Peyer's patch (tissue), 4 donors: ENCODE measurements around the gene CORO7. TPM values are rescaled to one million over a fixed set of nuclear protein-coding genes. Genes with fewer than 3 reads are reported as not detected.

Experiments
- DNase-seq, 3 donors: peaks; one replicate each; pipeline ENCODE4 v3.0.0-alpha.2; 2017 to 2019
- H3K27ac ChIP-seq, 4 donors: fragments of 200-600 bp; sonication (generic); one replicate each; pipeline ENCODE4 v1.5.1; 2016 to 2019
- H3K27me3 ChIP-seq, 2 donors: fragments of 200-600 bp; sonication (generic); one replicate each; pipeline ENCODE4 v1.5.1; 2019
- H3K36me3 ChIP-seq, 3 donors: fragments of 200-600 bp; sonication (generic); one replicate each; pipeline ENCODE4 v1.5.1; 2016 to 2019
- H3K4me1 ChIP-seq, 4 donors: fragments of 200-600 bp; sonication (generic); one replicate each; pipeline ENCODE4 v1.5.1; 2016 to 2019
- H3K4me3 ChIP-seq, 4 donors: fragments of 200-600 bp; sonication (generic); 1 replicate in 3 of 4; 2 replicates in 1 of 4; pipeline ENCODE4 v1.5.1; 2016 to 2019; ENCODE audit warnings: mild to moderate bottlenecking in 1 of 4
- H3K9me3 ChIP-seq, 4 donors: fragments of 200-600 bp; sonication (generic); one replicate each; pipeline ENCODE4 v1.5.1; 2016 to 2019; ENCODE audit warnings: mild to moderate bottlenecking in 1 of 4
- POLR2A ChIP-seq, 2 donors: fragments of 450-650 bp; IDR thresholded peaks; one replicate each; pipeline ENCODE4 v1.5.1; 2017; ENCODE audit warnings: antibody characterized with exemption in 2 of 2, mild to moderate bottlenecking in 2 of 2, moderate library complexity in 2 of 2
- total RNA-seq, 4 donors: library from RNA; depleted of rRNA; stranded (reverse); fragments of >200 nt; gene quantifications; one replicate each; pipeline ENCODE4 v1.1.0, GENCODE V29; 2016
- TF ChIP-seq, protein P1 (sequence below), 6 experiments: fragments of 450-650 bp in 4 of 6; fragments of 200-600 bp in 2 of 6; sonication (generic) in 1 of 6; IDR thresholded peaks; one replicate each; pipeline ENCODE4 v1.5.1; 2017 to 2019; ENCODE audit warnings: antibody characterized with exemption in 6 of 6, mild to moderate bottlenecking in 3 of 6, moderate library complexity in 1 of 6

CORO7 gene
- total RNA-seq, 4 donors from 2014 or later, result 73.4 to 219 (median 110) TPM

DNA sequence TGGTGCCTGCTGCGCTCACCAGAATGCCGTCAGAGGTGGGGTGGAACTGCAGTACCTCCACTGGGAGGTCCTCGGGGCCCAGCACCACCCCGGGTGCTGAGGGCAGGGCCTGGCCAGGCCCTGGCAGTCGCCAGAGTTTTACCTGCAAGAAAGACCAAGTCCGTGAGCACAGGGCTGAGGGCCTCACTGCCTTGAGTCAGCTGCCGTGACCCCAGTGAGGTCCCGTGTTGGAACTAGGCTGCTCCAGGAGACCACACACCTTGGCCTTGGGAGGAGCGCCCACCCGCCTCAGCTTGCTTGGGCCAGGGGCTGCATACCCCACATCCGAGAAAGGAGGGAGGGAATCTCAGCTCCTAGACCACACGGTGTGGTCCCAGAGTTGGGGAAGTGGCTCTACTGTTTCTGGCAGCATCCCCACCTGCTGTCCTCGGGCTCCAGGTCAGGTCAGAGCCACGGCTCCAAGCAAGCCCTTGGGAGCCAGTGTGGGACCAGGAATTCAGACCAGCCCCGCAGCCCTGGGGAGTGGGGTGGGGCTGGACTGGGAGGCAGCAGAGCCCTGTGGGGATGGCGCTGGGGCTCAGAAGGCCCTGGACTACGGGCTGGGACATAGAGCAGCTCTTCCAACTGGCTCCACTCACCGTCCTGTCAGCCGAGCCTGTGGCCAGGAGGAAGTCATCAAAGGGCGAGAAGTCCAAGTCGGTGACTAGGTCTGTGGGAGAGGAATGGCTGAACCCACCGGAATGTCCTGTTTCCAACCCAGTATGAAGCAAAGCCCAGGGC, 8.7 kb downstream of the CORO7 start:
- Histone ChIP-seq H3K27me3 (no peaks in the 10 kb centered on the region), H3K4me3 (no peak overlapping the region), H3K36me3 (peaks cover 0 to 81% (median 0%) of the 10 kb centered on the region in 3 donors), H3K9me3 (no peaks in the 10 kb centered on the region), H3K4me1 (peaks cover 0 to 18% (median 0%) of the 10 kb centered on the region in 4 donors), H3K27ac (no peak overlapping the region)
- TF ChIP-seq, protein P1, sequence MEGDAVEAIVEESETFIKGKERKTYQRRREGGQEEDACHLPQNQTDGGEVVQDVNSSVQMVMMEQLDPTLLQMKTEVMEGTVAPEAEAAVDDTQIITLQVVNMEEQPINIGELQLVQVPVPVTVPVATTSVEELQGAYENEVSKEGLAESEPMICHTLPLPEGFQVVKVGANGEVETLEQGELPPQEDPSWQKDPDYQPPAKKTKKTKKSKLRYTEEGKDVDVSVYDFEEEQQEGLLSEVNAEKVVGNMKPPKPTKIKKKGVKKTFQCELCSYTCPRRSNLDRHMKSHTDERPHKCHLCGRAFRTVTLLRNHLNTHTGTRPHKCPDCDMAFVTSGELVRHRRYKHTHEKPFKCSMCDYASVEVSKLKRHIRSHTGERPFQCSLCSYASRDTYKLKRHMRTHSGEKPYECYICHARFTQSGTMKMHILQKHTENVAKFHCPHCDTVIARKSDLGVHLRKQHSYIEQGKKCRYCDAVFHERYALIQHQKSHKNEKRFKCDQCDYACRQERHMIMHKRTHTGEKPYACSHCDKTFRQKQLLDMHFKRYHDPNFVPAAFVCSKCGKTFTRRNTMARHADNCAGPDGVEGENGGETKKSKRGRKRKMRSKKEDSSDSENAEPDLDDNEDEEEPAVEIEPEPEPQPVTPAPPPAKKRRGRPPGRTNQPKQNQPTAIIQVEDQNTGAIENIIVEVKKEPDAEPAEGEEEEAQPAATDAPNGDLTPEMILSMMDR (IDR thresholded peaks at IDR 0.05), result no peak
- TF ChIP-seq POLR2A (IDR thresholded peaks at IDR 0.05), result no peak
- DNase-seq, result no peak

DNA sequence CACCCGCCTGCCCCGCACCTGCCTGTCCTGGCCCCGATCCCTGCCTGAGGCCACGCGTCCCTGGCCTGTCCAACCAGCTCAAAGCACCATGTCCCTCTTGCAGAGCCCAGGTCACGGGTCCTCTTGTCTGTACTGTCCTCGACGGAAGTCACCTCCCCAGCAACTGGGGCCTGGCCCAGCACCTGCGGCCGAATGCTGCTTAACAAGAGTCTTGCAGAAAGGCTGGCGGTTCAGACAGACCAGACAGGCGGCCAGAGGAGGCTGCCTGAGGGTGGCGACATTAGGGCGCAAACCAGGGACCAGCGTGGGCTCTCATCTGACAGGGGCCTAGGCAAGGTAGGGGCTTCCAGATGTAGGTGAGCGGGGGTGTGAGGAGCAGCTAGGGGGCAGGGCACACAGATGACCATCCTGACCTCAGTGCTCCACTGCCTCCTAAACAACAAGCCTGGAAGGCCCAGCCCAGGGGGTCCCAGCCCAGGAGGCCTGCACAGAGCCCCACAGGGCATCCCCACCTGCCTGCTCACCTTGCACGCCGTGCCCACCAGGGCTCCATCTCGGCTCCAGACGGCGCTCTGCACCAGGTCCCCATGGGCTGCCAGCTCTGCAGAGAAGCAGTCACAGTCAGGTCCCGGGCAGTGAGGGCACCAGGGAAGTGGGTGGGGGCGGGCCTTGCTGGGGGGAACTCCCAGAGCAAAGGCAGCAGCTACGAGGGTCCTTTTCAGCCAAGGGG, 11.3 kb downstream of the CORO7 start:
- peak in 1 of 3 donors; percentile 46 for DNase-seq
- Histone ChIP-seq H3K27me3 (no peaks in the 10 kb centered on the region), H3K4me1 (peaks cover 0 to 12% (median 0%) of the 10 kb centered on the region in 4 donors), H3K27ac (no peak overlapping the region), H3K9me3 (no peaks in the 10 kb centered on the region), H3K4me3 (no peak overlapping the region), H3K36me3 (peaks cover 0 to 88% (median 0%) of the 10 kb centered on the region in 3 donors)
- TF ChIP-seq POLR2A (IDR thresholded peaks at IDR 0.05), result no peak
- TF ChIP-seq, protein P1 (IDR thresholded peaks at IDR 0.05), result no peak

DNA sequence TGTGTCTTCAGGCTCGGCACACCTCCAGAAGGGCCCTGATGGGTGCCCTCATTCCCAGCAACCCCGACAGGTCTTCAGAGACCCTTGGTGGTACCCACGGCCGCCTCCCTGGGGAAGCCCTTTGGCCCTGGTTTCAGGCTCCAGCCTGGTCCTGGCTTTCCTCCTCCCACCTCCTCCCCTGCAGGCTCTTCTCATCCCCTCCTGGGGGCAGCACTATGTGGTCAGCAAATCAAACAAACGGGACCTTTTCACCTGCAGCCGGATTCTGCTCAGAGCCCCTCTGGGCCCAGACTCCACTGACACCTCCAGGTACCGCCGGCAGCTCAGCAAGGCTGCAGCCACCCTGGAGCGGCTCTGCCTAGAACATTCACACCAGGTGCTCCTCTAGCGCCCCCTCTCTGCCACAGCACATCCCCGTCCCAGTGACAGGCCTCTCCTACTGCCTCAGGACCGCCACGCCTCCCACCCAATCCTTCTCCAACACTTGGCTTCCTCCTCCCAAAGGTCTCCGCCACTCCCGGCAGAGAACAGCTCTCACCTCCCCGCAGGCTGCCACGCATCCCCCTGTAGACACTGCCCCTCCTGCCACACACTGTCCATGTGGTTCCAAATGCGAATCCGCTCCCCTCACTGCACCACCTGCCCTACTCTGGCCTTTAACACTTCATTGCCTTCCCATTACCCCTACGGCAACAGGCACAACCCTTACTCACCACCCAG, 12.0 kb downstream of the CORO7 start:
- Histone ChIP-seq H3K27me3 (no peaks in the 10 kb centered on the region), H3K4me1 (peaks cover 0 to 5% (median 0%) of the 10 kb centered on the region in 4 donors), H3K9me3 (no peaks in the 10 kb centered on the region), H3K36me3 (peaks cover 0 to 90% (median 0%) of the 10 kb centered on the region in 3 donors), H3K27ac (no peak overlapping the region), H3K4me3 (no peak overlapping the region)
- no peak for TF ChIP-seq POLR2A (IDR thresholded peaks at IDR 0.05)
- TF ChIP-seq, protein P1 (IDR thresholded peaks at IDR 0.05), result peak in 4 of 6 experiments; percentile 38 to 46 (median 39)
- DNase-seq, result peak; percentile 25 to 55 (median 41)

DNA sequence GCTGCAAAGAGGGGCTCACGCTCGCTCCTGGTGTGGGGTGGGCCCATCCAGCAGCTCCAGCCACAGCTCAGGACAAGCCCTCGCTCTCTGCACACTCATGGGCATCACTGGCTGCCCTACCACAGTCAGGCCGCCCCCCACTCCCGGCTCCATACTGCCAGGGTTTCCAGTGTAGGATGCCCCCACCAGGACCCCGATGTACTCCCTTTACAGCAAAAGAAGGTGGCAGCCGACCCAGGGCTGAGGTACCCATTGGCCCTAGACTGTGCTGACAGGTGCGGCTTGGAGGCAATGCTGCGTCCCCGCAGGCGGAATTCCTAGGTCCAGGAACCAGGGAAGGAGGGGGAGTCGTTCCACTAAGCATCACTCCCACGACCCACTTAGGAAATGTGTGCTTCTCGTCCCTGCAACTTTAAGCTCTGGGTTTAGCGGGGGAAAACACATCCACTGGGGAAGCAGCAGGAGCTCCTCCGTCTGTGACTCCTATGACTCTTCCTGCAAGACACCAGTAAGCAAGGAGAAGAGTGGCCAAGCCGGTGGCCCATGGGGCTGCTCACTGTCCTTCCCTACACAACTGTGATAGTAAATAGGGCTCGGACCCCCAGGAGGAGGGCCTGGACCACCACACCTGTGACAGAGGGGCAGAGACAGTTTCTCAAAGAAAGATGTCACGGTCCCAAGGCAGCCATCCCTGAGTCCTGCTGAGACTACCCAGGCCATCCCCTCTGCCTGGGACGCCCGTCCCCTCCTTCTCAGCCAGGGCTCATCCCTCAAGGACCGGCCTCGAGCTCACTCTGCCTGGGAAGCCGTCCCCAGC, 13.1 kb downstream of the CORO7 start:
- peak in 1 of 3 donors; percentile 43 for DNase-seq
- Histone ChIP-seq H3K27me3 (no peaks in the 10 kb centered on the region), H3K4me1 (peaks cover 0 to 3% (median 0%) of the 10 kb centered on the region in 4 donors), H3K4me3 (no peak overlapping the region), H3K36me3 (peaks cover 0 to 88% (median 0%) of the 10 kb centered on the region in 3 donors), H3K9me3 (no peaks in the 10 kb centered on the region), H3K27ac (no peak overlapping the region)
- TF ChIP-seq POLR2A (IDR thresholded peaks at IDR 0.05), result no peak
- TF ChIP-seq, protein P1 (IDR thresholded peaks at IDR 0.05), result no peak
